DMS53 treated with DMSO at 0.1 percent for 48 hours (cell line): ENCODE measurements around the gene ACAD8.
"Not testable (repeated sequence)": the region's sequence is repeated elsewhere in the genome, so short reads cannot be mapped to it uniquely, and the experiment has no call there.

Experiments
- DNase-seq: peaks from one replicate; lab custom pipeline; 2025; ENCODE audit not compliant: unreplicated experiment; lab: John Stamatoyannopoulos, UW

Gene ACAD8

DNA sequence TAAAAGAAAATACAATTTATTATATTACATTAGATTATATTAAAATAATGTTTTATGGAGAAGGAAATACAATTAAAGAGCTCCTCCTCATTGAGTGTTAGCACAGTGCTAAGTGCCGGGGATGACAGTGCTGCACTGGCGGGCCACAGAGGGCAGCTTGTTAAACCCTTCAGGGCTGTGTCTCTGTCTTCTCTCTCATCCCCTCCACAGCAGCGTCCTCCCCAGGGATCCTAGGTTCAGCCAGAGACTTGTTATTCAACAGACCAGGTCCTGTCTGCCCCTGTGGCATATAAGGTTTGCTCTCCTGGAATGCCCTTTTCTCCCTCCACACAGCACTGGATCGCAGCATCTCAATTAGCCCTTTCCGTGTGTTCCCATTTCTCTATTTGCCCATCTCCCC lies 14.4 kb upstream of the ACAD8 start:
- no peak for DNase-seq

- DNase-seq: no peak
Observed at GRCh38 chr11:134240592-134240991, 12.8 kb upstream of the ACAD8 start.

DNA sequence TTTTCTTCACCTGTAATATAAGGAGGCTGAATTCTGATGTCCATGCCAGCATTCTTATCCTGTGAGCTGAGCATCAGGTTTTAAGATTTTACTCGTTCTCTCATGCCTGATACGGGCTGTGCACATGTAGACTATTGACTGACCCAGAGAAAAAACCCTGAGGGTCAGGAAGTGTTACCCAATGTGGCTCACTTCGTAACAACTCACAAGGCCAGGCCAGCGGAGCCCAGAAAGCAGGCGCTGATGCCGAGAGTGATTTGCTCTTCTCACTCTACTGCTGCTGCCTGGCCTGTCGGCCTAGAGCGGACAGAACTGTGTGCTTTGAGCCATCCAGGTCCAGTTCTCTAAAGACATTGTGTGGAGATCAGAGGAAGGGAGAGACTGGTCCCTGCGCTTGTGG lies 11.0 kb upstream of the ACAD8 start:
- no peak for DNase-seq

DNA sequence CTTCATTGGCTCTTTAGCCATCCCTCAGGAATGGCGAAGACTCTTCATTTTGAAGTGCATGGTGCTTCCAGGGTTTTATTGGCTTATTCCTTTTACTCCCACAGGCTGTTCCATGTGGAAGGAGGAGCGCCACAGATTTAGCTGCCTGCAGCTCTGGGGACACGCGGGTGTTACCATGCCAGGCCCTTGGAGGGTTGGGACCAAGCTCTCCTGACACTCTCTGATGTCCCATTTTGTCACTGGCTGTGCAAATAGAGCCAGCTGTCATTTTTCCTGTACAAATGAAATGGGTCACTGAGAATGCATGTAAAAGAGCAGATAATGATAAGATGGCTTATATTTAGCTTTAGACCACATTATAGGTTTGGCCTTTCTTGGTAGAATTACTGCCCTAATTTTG lies 9.5 kb upstream of the ACAD8 start:
- DNase-seq: peak; percentile 62

- DNase-seq: peak; percentile 66
Observed at GRCh38 chr11:134244593-134244992, 8.8 kb upstream of the ACAD8 start.

DNA sequence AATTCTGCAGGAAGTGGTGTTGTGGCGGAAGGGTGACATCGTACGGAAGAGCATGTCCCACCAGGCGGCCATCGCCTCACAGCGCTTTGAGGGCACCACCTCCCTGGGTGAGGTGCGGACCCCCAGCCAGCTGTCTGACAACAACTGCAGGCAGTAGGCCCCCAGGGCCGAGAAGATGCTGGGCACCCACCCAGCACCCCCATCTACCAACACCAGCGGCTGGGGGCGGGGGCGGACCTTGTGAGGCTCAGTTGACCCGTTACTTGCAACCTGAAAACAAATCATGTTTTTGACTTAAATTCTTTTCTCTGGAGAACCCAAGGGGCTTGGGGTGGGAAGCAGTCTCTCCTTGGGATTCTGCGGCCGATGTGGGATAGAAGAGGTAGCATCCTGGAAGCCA lies 7.9 kb upstream of the ACAD8 start:
- no peak for DNase-seq

GRCh38 chr11:134246100-134246499 lies 7.3 kb upstream of the ACAD8 start:
- no peak for DNase-seq

DNA sequence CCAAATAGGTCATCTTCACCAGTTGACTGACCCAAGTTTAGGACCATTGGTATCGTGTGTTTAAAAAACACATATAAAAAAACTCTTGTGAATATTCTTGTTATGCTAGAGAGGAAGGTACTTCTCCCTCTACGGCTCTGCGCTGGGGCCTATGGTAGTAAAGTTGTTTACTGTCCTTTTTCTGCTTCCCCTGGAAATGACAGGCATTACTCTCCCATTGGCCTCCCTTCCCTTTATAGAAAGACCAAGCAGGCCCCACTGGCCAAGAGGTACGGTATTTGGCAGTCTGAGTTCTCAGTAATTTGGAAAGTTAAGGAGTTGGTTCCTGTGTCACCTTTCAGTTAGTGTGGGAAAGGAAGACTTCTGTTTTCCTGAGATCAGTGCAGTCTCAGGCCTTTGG lies 6.7 kb upstream of the ACAD8 start:
- no peak for DNase-seq

- no peak for DNase-seq
Observed at GRCh38 chr11:134248910-134249480, 4.4 kb upstream of the ACAD8 start.

- DNase-seq: no peak
Observed at GRCh38 chr11:134250246-134250645, 3.1 kb upstream of the ACAD8 start.

DNA sequence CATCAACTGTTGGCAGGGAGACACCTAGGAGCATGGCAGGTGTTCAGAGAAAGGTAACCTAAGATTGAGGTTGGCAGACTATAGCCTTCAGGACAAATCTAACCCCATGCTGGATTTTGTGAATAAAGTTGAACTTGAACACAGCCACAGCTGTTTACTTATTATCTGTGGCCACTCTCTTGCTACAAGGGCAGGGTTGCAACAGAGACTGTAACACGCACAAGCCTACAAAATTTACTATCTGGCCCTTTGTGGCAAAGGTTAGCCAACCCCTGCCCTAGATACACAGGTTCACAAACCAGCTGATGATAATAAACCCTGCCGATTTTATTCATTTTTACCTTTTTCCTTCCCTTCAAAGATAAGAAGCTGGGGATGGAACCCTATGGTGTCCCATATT lies 2.7 kb upstream of the ACAD8 start:
- DNase-seq: no peak

DNA sequence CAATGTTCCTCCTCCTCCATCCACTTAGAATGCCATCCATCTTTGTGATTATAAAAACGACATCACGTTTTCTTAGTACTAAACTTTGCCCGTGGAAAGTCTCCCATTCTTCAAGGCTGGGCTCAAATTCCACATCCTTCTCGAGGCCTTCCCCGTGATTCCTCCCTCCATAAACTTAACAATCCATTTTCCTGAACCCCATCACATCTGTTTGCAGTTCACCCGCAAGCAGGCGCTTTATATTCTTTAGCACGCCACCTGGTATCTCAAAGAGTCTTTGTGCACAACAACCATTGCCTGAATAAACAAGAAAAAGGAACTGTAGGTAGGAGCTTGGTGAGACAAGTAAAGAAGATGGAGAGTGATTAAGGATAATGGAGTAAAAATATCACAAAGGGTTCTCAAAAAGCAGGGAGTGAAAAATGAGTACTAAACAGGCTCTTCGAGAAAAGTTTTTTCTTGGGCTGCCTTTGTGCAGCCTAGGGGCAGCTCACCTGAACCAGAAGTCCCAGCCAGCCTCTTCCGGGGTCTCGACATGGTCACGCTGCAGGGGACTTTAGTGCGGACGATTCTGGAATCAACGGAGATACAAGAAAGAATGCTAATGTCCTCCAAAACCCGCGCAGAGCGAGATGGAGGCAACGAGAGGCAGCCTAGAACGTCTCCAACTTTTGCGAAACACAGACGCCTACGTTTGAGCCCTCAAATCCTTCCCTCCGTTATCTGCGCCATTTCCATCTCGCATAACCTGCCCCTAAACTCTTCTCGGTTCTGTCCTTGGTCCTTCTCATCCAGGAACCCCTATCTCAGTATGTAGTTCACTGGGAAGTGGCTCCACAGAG lies 801 bp upstream of the ACAD8 start:
- no peak for DNase-seq

- DNase-seq: no peak
Observed at GRCh38 chr11:134254433-134255183, 1.2 kb downstream of the ACAD8 start.

GRCh38 chr11:134255184-134255561 lies 1.8 kb downstream of the ACAD8 start:
- not testable (repeated sequence) for DNase-seq

GRCh38 chr11:134257101-134257500 lies 3.7 kb downstream of the ACAD8 start:
- no peak for DNase-seq

GRCh38 chr11:134258577-134258976 lies 5.2 kb downstream of the ACAD8 start:
- DNase-seq: no peak

DNA sequence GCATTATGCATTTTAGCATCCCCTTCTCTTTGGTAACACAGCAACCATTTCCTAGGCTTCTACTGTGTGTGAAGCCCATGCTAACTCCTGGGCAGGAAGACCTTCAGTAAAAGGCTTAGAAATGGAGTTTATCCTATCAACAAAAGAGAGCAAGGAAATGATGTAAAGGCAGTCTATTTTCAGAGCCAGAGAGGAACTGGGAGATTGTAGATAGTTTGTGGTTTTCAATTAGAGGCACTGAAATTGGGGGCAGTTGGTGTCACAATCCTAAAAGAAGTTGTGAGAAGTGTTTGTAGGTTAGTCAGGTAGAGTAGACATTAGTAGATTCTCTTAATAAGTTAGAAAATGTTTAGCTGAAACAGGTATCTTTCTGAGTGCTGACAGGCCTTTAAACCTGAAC lies 7.1 kb downstream of the ACAD8 start:
- no peak for DNase-seq

DNA sequence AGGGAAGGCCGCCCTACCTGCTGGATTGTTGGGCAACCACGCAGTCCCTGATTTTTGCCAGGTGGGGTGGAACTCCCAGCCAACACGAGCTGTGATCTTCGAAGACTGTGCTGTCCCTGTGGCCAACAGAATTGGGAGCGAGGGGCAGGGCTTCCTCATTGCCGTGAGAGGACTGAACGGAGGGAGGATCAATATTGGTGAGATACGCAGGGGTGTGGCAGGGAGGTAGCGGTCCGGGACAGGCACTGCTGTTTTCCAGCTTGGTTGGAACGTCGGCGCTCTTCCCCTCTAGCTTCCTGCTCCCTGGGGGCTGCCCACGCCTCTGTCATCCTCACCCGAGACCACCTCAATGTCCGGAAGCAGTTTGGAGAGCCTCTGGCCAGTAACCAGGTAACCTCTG lies 7.6 kb downstream of the ACAD8 start:
- DNase-seq: no peak

DNA sequence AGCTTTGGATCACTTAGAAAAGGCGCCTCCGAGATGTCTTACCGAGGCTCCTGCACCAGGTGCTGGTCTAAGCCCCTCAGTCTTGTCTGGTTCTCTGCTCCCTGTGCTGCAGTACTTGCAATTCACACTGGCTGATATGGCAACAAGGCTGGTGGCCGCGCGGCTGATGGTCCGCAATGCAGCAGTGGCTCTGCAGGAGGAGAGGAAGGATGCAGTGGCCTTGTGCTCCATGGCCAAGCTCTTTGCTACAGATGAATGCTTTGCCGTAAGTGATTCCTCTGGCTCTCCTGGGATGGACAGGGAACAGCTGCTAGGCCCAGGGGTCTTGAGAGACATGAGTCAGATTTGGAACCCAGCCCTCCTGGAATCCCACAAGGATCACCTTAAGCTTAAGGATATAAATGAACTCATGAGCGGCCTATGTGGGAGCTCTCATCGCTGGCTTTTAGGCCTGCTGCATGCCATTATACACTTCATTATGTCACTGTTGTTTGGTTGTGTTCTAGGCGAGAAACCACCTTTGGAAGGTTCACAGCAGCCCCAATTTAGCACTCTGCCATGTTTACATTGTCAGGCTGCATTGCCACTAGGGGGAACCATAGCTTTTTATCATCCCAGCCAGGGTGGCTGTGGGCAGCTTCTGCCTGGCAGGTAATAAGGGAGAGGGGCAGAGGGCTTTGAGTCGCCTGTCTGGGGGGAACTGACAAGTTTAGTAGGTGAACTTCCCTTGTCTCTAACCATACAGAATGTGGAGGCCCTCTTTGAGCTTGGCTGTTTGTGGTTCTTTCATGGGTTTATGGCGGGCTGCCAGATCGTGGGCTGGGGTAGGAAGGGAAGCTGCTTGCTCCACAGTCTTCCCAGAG lies 8.5 kb downstream of the ACAD8 start:
- DNase-seq: peak; percentile 18

DNA sequence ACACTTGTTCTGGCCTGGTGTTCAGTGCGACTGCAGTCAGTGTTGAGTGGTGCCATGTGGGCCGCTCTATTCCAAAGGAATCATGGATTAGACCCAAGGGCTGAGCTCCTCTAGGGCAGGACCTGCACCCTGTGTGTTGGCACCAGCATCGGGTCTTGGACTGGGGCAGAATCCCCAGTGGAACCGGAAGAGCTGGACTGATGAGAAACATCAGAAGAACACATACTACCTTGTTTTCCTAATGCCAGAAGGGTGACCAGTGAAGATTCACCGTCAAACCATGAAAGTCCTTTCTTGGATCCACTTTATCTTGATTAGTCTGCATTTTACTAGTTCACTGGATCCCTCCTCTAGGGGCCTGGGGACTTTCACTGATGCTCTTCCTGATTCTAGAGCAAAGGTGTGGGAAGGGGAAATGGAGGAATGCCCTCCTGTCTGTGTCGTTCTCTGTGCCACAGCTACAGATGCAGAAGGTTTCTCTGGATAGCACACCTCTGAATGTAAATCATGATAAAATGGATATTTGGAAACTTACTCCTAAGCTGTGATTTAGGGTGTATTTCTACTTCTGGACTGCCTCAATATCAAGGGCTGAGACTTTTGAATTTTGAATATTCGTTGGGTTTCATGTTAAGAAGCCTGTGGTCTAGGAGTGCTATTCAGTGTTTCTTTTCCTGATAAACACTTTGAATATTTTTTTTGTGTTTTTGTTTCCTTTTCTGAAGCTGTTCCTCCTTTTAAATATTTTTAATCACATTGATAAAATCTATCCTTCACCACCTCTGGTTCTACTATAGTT lies 11.8 kb downstream of the ACAD8 start:
- no peak for DNase-seq
